Stimulated activated memory B cell treated with anti-CD40 and anti-IgM and Interleukin-4, amounts not matched to agents 10 μg/mL and 1 μg/mL and 100 μg/mL, for 72 hours (primary cell): ENCODE results near the gene ZNF543.

ENCODE experiments used
- ATAC-seq: fragments of 150-1000 bp; cut with Tn5 transposase; 2 replicates; pipeline ENCODE4 v1.10.0; 2021
- H3K27ac Mint-ChIP-seq: one replicate; pipeline ENCODE4 v1.8.0; 2022; ENCODE audit warnings: mild to moderate bottlenecking, mixed read lengths
- H3K27me3 Mint-ChIP-seq: one replicate; pipeline ENCODE4 v1.8.0; 2022; ENCODE audit warnings: mixed read lengths
- H3K36me3 Mint-ChIP-seq: one replicate; pipeline ENCODE4 v1.8.0; 2022; ENCODE audit warnings: mixed read lengths
- H3K4me1 Mint-ChIP-seq: one replicate; pipeline ENCODE4 v1.8.0; 2022; ENCODE audit warnings: mixed read lengths
- H3K4me3 Mint-ChIP-seq: one replicate; pipeline ENCODE4 v1.8.0; 2022; ENCODE audit warnings: mild to moderate bottlenecking, moderate library complexity, mixed read lengths
- H3K9me3 Mint-ChIP-seq: one replicate; pipeline ENCODE4 v1.8.0; 2022; ENCODE audit warnings: mixed read lengths

ZNF543 gene

GRCh38 chr19:57302727-57303401 is 17.4 kb upstream of the ZNF543 start:
- no peaks in the 10 kb centered on the region for H3K27me3 Mint-ChIP-seq
- no peak for ATAC-seq
- no peak overlapping the region for H3K27ac Mint-ChIP-seq
- H3K4me3 Mint-ChIP-seq, result no peak overlapping the region
- H3K4me1 Mint-ChIP-seq, result peaks cover 31% of the 10 kb centered on the region
- H3K36me3 Mint-ChIP-seq, result peaks cover 57% of the 10 kb centered on the region
- no peaks in the 10 kb centered on the region for H3K9me3 Mint-ChIP-seq

- H3K9me3 Mint-ChIP-seq, result peaks cover 3% of the 10 kb centered on the region
- peaks cover 38% of the 10 kb centered on the region for H3K36me3 Mint-ChIP-seq
- no peak overlapping the region for H3K4me3 Mint-ChIP-seq
- peaks cover 29% of the 10 kb centered on the region for H3K4me1 Mint-ChIP-seq
- no peaks in the 10 kb centered on the region for H3K27me3 Mint-ChIP-seq
- no peak for ATAC-seq
- H3K27ac Mint-ChIP-seq, result no peak overlapping the region
Measured at GRCh38 chr19:57305056-57305455, 15.2 kb upstream of the ZNF543 start.

GRCh38 chr19:57308514-57308913 is 11.8 kb upstream of the ZNF543 start:
- Mint-ChIP-seq H3K27ac (no peak overlapping the region), H3K4me1 (peaks cover 5% of the 10 kb centered on the region), H3K9me3 (peaks cover 3% of the 10 kb centered on the region), H3K4me3 (no peak overlapping the region), H3K36me3 (peaks cover 9% of the 10 kb centered on the region), H3K27me3 (no peaks in the 10 kb centered on the region)
- ATAC-seq, result no peak

GRCh38 chr19:57310792-57311191 is 9.5 kb upstream of the ZNF543 start:
- H3K4me3 Mint-ChIP-seq, result no peak overlapping the region
- H3K27ac Mint-ChIP-seq, result no peak overlapping the region
- peaks cover 3% of the 10 kb centered on the region for H3K9me3 Mint-ChIP-seq
- H3K36me3 Mint-ChIP-seq, result no peaks in the 10 kb centered on the region
- ATAC-seq, result no peak
- peaks cover 16% of the 10 kb centered on the region for H3K27me3 Mint-ChIP-seq
- no peaks in the 10 kb centered on the region for H3K4me1 Mint-ChIP-seq

- peaks cover 4% of the 10 kb centered on the region for H3K4me1 Mint-ChIP-seq
- H3K4me3 Mint-ChIP-seq, result no peak overlapping the region
- no peak for ATAC-seq
- peaks cover 3% of the 10 kb centered on the region for H3K9me3 Mint-ChIP-seq
- H3K36me3 Mint-ChIP-seq, result no peaks in the 10 kb centered on the region
- no peak overlapping the region for H3K27ac Mint-ChIP-seq
- peaks cover 27% of the 10 kb centered on the region for H3K27me3 Mint-ChIP-seq
Measured at GRCh38 chr19:57314146-57314545, 6.1 kb upstream of the ZNF543 start.

GRCh38 chr19:57317503-57317902 is 2.8 kb upstream of the ZNF543 start:
- H3K27ac Mint-ChIP-seq, result no peak overlapping the region
- ATAC-seq, result no peak
- H3K27me3 Mint-ChIP-seq, result peaks cover 27% of the 10 kb centered on the region
- no peaks in the 10 kb centered on the region for H3K9me3 Mint-ChIP-seq
- peaks cover 32% of the 10 kb centered on the region for H3K4me1 Mint-ChIP-seq
- peaks cover 6% of the 10 kb centered on the region for H3K36me3 Mint-ChIP-seq
- H3K4me3 Mint-ChIP-seq, result no peak overlapping the region

- Mint-ChIP-seq H3K36me3 (peaks cover 29% of the 10 kb centered on the region), H3K27ac (peak overlapping the region; percentile 95), H3K27me3 (peaks cover 19% of the 10 kb centered on the region), H3K4me1 (peaks cover 41% of the 10 kb centered on the region), H3K9me3 (no peaks in the 10 kb centered on the region), H3K4me3 (peak overlapping the region; percentile 96)
- ATAC-seq, result peak; percentile 77
Measured at GRCh38 chr19:57319869-57320179, 448 bp upstream of the ZNF543 start.

GRCh38 chr19:57321116-57321515 is 844 bp downstream of the ZNF543 start:
- H3K4me1 Mint-ChIP-seq, result peaks cover 41% of the 10 kb centered on the region
- H3K27me3 Mint-ChIP-seq, result peaks cover 11% of the 10 kb centered on the region
- H3K4me3 Mint-ChIP-seq, result peak overlapping the region; percentile 96
- H3K27ac Mint-ChIP-seq, result peak overlapping the region; percentile 95
- no peaks in the 10 kb centered on the region for H3K9me3 Mint-ChIP-seq
- ATAC-seq, result no peak
- H3K36me3 Mint-ChIP-seq, result peaks cover 42% of the 10 kb centered on the region

- peak overlapping the region; percentile 96 for H3K4me3 Mint-ChIP-seq
- H3K36me3 Mint-ChIP-seq, result peaks cover 49% of the 10 kb centered on the region
- no peak for ATAC-seq
- H3K4me1 Mint-ChIP-seq, result peaks cover 41% of the 10 kb centered on the region
- H3K9me3 Mint-ChIP-seq, result no peaks in the 10 kb centered on the region
- H3K27ac Mint-ChIP-seq, result no peak overlapping the region
- peaks cover 11% of the 10 kb centered on the region for H3K27me3 Mint-ChIP-seq
Measured at GRCh38 chr19:57321751-57322150, 1.5 kb downstream of the ZNF543 start.

- Mint-ChIP-seq H3K4me1 (peaks cover 30% of the 10 kb centered on the region), H3K9me3 (peaks cover 6% of the 10 kb centered on the region), H3K4me3 (no peak overlapping the region), H3K36me3 (peaks cover 81% of the 10 kb centered on the region), H3K27me3 (no peaks in the 10 kb centered on the region), H3K27ac (no peak overlapping the region)
- ATAC-seq, result no peak
Measured at GRCh38 chr19:57324992-57325391, 4.7 kb downstream of the ZNF543 start.

- peaks cover 6% of the 10 kb centered on the region for H3K9me3 Mint-ChIP-seq
- no peak for ATAC-seq
- H3K4me3 Mint-ChIP-seq, result no peak overlapping the region
- no peaks in the 10 kb centered on the region for H3K27me3 Mint-ChIP-seq
- H3K36me3 Mint-ChIP-seq, result peaks cover 95% of the 10 kb centered on the region
- H3K4me1 Mint-ChIP-seq, result peaks cover 4% of the 10 kb centered on the region
- H3K27ac Mint-ChIP-seq, result no peak overlapping the region
Measured at GRCh38 chr19:57327993-57328392, 7.7 kb downstream of the ZNF543 start.

GRCh38 chr19:57334191-57334590 is 13.9 kb downstream of the ZNF543 start:
- ATAC-seq, result no peak
- Mint-ChIP-seq H3K4me1 (no peaks in the 10 kb centered on the region), H3K27ac (no peak overlapping the region), H3K9me3 (no peaks in the 10 kb centered on the region), H3K4me3 (no peak overlapping the region), H3K36me3 (peaks cover 58% of the 10 kb centered on the region), H3K27me3 (no peaks in the 10 kb centered on the region)

GRCh38 chr19:57338877-57339276 is 18.6 kb downstream of the ZNF543 start:
- no peak for ATAC-seq
- Mint-ChIP-seq H3K27ac (no peak overlapping the region), H3K4me1 (no peaks in the 10 kb centered on the region), H3K4me3 (no peak overlapping the region), H3K27me3 (no peaks in the 10 kb centered on the region), H3K9me3 (no peaks in the 10 kb centered on the region), H3K36me3 (peaks cover 22% of the 10 kb centered on the region)

- no peaks in the 10 kb centered on the region for H3K9me3 Mint-ChIP-seq
- H3K36me3 Mint-ChIP-seq, result no peaks in the 10 kb centered on the region
- no peaks in the 10 kb centered on the region for H3K27me3 Mint-ChIP-seq
- H3K4me1 Mint-ChIP-seq, result no peaks in the 10 kb centered on the region
- ATAC-seq, result no peak
- H3K4me3 Mint-ChIP-seq, result no peak overlapping the region
- no peak overlapping the region for H3K27ac Mint-ChIP-seq
Measured at GRCh38 chr19:57342582-57342981, 22.3 kb downstream of the ZNF543 start.

GRCh38 chr19:57348136-57348535 is 27.9 kb downstream of the ZNF543 start:
- peaks cover 8% of the 10 kb centered on the region for H3K9me3 Mint-ChIP-seq
- no peaks in the 10 kb centered on the region for H3K27me3 Mint-ChIP-seq
- H3K36me3 Mint-ChIP-seq, result peaks cover 21% of the 10 kb centered on the region
- no peak for ATAC-seq
- peaks cover 30% of the 10 kb centered on the region for H3K4me1 Mint-ChIP-seq
- H3K4me3 Mint-ChIP-seq, result no peak overlapping the region
- H3K27ac Mint-ChIP-seq, result no peak overlapping the region

GRCh38 chr19:57350877-57351805 is 30.9 kb downstream of the ZNF543 start, which contains the start of gene ZNF304:
Gene ZNF304 (plus strand): TSS chr19:57351271. CDS start chr19:57351665, 394 bp downstream.
- Mint-ChIP-seq H3K36me3 (peaks cover 51% of the 10 kb centered on the region), H3K9me3 (peaks cover 26% of the 10 kb centered on the region), H3K27me3 (no peaks in the 10 kb centered on the region), H3K4me3 (peak within 1 kb of the TSS; percentile 96), H3K27ac (peak within 1 kb of the TSS; percentile 96), H3K4me1 (peaks cover 37% of the 10 kb centered on the region)
- ATAC-seq, result peak; percentile 100
